GM12892 (cell line): ENCODE data around the gene CEP131.

Source experiments
- POLR2A ChIP-seq: IDR thresholded peaks from 2 replicates; pipeline ENCODE4 v1.6.1; 2011; ENCODE audit warnings: low read depth, low read length, control low read depth
- POLR2AphosphoS5 ChIP-seq: IDR thresholded peaks from 2 replicates; pipeline ENCODE4 v1.6.1; 2011; ENCODE audit warnings: low read depth, low read length, control low read depth

GRCh38 chr17:81236784-81237183 lies 14.0 kb upstream of the CEP131 start:
- TF ChIP-seq POLR2A (no peak), POLR2AphosphoS5 (no peak)
